ENCODE measurements around the gene LSAMP. TPM values are rescaled to one million over a fixed set of nuclear protein-coding genes. Genes with fewer than 3 reads are reported as not detected.
A peak's percentile ranks its signal among the peaks of the same experiment; 100 is the strongest.

LSAMP gene
- total RNA-seq, 1 donor from 2014 or later, result 16.4 TPM

DNA sequence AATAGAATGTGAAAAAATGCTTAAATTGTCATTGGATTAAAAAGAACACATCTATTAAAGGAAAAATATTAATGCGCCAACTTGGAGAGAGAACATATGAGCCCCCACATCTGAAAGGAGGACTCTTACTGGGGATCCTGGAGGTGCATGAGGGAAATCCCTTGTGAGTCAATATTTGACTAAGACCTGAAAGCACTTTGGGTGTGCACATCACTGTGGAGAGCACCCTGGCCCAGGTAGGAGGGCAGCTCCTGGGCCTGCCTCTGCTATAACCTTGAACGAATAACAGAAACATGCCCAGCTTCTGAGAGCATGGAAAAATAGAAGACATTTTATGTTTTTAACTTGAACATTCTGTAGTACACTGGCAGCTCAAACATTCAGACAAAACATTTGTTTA lies 622.2 kb downstream of the LSAMP start:
- Mint-ChIP-seq H3K27me3 (ENCODE audit: low read depth, unreplicated experiment) (no peaks in the 10 kb centered on the region), H3K9me3 (ENCODE audit: unreplicated experiment) (no peaks in the 10 kb centered on the region), H3K4me3 (ENCODE audit: unreplicated experiment) (no peak overlapping the region), H3K4me1 (ENCODE audit: low read depth, unreplicated experiment) (peaks cover 4% of the 10 kb centered on the region), H3K27ac (ENCODE audit: unreplicated experiment) (no peak overlapping the region), H3K36me3 (ENCODE audit: low read depth, unreplicated experiment) (no peaks in the 10 kb centered on the region)
- H3K36me3 ChIP-seq (ENCODE audit: insufficient read depth, low read length), result no peaks in the 10 kb centered on the region
- no peak overlapping the region for H3K27ac ChIP-seq (ENCODE audit: low read depth, low read length)
- H3K4me2 ChIP-seq (ENCODE audit: low read length), result no peak overlapping the region
- no peak overlapping the region for H2AFZ ChIP-seq (ENCODE audit: low read depth, low read length)
- TF ChIP-seq EZH2 (IDR thresholded peaks at IDR 0.05; ENCODE audit: insufficient read depth, low read length), result no peak
- no peak for TF ChIP-seq CTCF (IDR thresholded peaks at IDR 0.05; ENCODE audit: insufficient read depth, low read depth, low read length)
- H3K4me1 ChIP-seq (ENCODE audit: insufficient read depth, low read length), result peaks cover 8% of the 10 kb centered on the region
- H4K20me1 ChIP-seq (ENCODE audit: insufficient read depth, low read length), result no peaks in the 10 kb centered on the region
- no peak for FAIRE-seq
- no peak overlapping the region for H3K9ac ChIP-seq (ENCODE audit: low read length)
- no peaks in the 10 kb centered on the region for H3K27me3 ChIP-seq (ENCODE audit: insufficient read depth, low read length)
- no peaks in the 10 kb centered on the region for H3K9me3 ChIP-seq (ENCODE audit: insufficient read depth, low read depth, low read length)
- no peaks in the 10 kb centered on the region for H3K79me2 ChIP-seq (ENCODE audit: insufficient read depth, low read length)
- no peak for DNase-seq (ENCODE audit: low read depth)
- H3K4me3 ChIP-seq (ENCODE audit: insufficient read depth, low read depth, low read length), result no peak overlapping the region

GRCh38 chr3:115822579-115822978 lies 622.7 kb downstream of the LSAMP start:
- Histone ChIP-seq H3K79me2 (ENCODE audit: insufficient read depth, low read length) (no peaks in the 10 kb centered on the region), H3K9me3 (ENCODE audit: insufficient read depth, low read depth, low read length) (no peaks in the 10 kb centered on the region), H3K4me1 (ENCODE audit: insufficient read depth, low read length) (peaks cover 8% of the 10 kb centered on the region), H3K4me3 (ENCODE audit: insufficient read depth, low read depth, low read length) (no peak overlapping the region), H3K27me3 (ENCODE audit: insufficient read depth, low read length) (no peaks in the 10 kb centered on the region), H4K20me1 (ENCODE audit: insufficient read depth, low read length) (no peaks in the 10 kb centered on the region), H2AFZ (ENCODE audit: low read depth, low read length) (no peak overlapping the region), H3K4me2 (ENCODE audit: low read length) (no peak overlapping the region), H3K36me3 (ENCODE audit: insufficient read depth, low read length) (no peaks in the 10 kb centered on the region), H3K9ac (ENCODE audit: low read length) (no peak overlapping the region), H3K27ac (ENCODE audit: low read depth, low read length) (no peak overlapping the region)
- H3K27ac Mint-ChIP-seq (ENCODE audit: unreplicated experiment), result no peak overlapping the region
- FAIRE-seq (no peak), DNase-seq (ENCODE audit: low read depth) (peak; percentile 40)
- H3K9me3 Mint-ChIP-seq (ENCODE audit: unreplicated experiment), result no peaks in the 10 kb centered on the region
- peaks cover 4% of the 10 kb centered on the region for H3K4me1 Mint-ChIP-seq (ENCODE audit: low read depth, unreplicated experiment)
- H3K36me3 Mint-ChIP-seq (ENCODE audit: low read depth, unreplicated experiment), result no peaks in the 10 kb centered on the region
- no peaks in the 10 kb centered on the region for H3K27me3 Mint-ChIP-seq (ENCODE audit: low read depth, unreplicated experiment)
- TF ChIP-seq CTCF (IDR thresholded peaks at IDR 0.05; ENCODE audit: insufficient read depth, low read depth, low read length), result no peak
- no peak for TF ChIP-seq EZH2 (IDR thresholded peaks at IDR 0.05; ENCODE audit: insufficient read depth, low read length)
- H3K4me3 Mint-ChIP-seq (ENCODE audit: unreplicated experiment), result no peak overlapping the region

GRCh38 chr3:115819785-115820384 lies 625.4 kb downstream of the LSAMP start:
- H3K36me3 ChIP-seq (ENCODE audit: insufficient read depth, low read length), result no peaks in the 10 kb centered on the region
- no peaks in the 10 kb centered on the region for H4K20me1 ChIP-seq (ENCODE audit: insufficient read depth, low read length)
- no peak overlapping the region for H3K9ac ChIP-seq (ENCODE audit: low read length)
- no peak overlapping the region for H2AFZ ChIP-seq (ENCODE audit: low read depth, low read length)
- H3K27ac ChIP-seq (ENCODE audit: low read depth, low read length), result no peak overlapping the region
- FAIRE-seq (peak; percentile 99), DNase-seq (ENCODE audit: low read depth) (peak; percentile 78)
- Mint-ChIP-seq H3K27me3 (ENCODE audit: low read depth, unreplicated experiment) (no peaks in the 10 kb centered on the region), H3K36me3 (ENCODE audit: low read depth, unreplicated experiment) (no peaks in the 10 kb centered on the region), H3K4me3 (ENCODE audit: unreplicated experiment) (no peak overlapping the region), H3K27ac (ENCODE audit: unreplicated experiment) (no peak overlapping the region), H3K4me1 (ENCODE audit: low read depth, unreplicated experiment) (no peaks in the 10 kb centered on the region), H3K9me3 (ENCODE audit: unreplicated experiment) (no peaks in the 10 kb centered on the region)
- H3K27me3 ChIP-seq (ENCODE audit: insufficient read depth, low read length), result no peaks in the 10 kb centered on the region
- H3K4me2 ChIP-seq (ENCODE audit: low read length), result no peak overlapping the region
- no peaks in the 10 kb centered on the region for H3K79me2 ChIP-seq (ENCODE audit: insufficient read depth, low read length)
- no peaks in the 10 kb centered on the region for H3K9me3 ChIP-seq (ENCODE audit: insufficient read depth, low read depth, low read length)
- H3K4me1 ChIP-seq (ENCODE audit: insufficient read depth, low read length), result peaks cover 3% of the 10 kb centered on the region
- TF ChIP-seq CTCF (IDR thresholded peaks at IDR 0.05; ENCODE audit: insufficient read depth, low read depth, low read length) (peak; percentile 100), EZH2 (IDR thresholded peaks at IDR 0.05; ENCODE audit: insufficient read depth, low read length) (no peak)
- no peak overlapping the region for H3K4me3 ChIP-seq (ENCODE audit: insufficient read depth, low read depth, low read length)

Data from astrocyte (in vitro differentiated cells and primary cell).